Measurements from ENCODE around the gene DUSP9. TPM values are rescaled to one million over a fixed set of nuclear protein-coding genes. Genes with fewer than 3 reads are reported as not detected.
"Not testable (repeated sequence)": the region's sequence is repeated elsewhere in the genome, so short reads cannot be mapped to it uniquely, and the experiment has no call there.

DUSP9 gene
- polyA plus RNA-seq, 1 experiment, result 0.06 TPM

DNA sequence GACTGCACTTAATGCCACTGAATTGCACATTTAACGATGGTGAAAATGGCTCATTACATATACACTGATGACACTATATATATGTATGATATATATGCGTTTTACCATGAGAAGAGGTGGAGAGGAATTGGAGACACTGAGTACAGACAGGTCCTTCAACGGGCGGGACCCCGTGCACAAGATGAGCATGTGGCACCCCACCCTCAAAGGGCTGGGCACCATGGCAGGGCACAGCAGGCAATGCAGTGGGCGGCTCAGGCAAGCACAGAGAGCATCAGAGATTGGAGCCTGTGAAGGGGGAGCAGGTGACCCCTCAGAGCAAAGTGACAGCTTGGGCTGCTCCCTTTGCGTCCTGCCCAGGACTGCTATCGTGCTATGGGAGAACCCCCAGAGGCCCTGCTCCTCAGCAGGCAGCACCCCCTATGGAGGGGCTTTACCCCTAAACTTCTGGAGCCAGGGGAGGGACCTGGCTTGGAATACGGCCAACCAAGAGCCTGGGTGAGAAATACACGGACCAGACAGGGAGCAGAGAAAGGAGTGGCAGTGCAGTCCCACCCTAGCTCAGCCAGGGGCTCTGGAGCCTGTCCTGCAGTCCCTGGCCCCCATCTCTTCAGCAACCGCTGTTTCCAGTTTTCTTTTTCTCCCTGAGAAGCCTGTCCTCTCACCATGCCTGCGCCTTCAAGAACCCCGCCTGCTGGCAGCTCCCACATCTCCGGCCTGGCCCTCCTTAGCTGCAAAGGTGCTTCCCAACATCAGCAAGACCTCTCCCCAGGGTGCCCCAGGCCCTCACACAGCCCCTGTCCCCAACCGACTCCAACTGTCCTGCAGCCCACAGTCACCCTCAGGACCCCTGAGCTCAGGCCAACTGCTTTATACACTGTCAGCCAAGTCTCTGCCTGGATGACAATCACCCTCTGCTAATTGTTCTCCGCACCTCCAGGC is 51.2 kb downstream of the DUSP9 start:
- Histone ChIP-seq H3K27me3 (ENCODE audit: control insufficient read depth, insufficient read depth, low read length) (no peaks in the 10 kb centered on the region), H3K4me3 (ENCODE audit: low read depth, low read length) (no peak overlapping the region), H3K36me3 (ENCODE audit: control insufficient read depth, insufficient read depth, low read length) (peaks cover 3% of the 10 kb centered on the region)
- POLR2A ChIA-PET, result no interaction called here
- TF ChIP-seq, protein P1, sequence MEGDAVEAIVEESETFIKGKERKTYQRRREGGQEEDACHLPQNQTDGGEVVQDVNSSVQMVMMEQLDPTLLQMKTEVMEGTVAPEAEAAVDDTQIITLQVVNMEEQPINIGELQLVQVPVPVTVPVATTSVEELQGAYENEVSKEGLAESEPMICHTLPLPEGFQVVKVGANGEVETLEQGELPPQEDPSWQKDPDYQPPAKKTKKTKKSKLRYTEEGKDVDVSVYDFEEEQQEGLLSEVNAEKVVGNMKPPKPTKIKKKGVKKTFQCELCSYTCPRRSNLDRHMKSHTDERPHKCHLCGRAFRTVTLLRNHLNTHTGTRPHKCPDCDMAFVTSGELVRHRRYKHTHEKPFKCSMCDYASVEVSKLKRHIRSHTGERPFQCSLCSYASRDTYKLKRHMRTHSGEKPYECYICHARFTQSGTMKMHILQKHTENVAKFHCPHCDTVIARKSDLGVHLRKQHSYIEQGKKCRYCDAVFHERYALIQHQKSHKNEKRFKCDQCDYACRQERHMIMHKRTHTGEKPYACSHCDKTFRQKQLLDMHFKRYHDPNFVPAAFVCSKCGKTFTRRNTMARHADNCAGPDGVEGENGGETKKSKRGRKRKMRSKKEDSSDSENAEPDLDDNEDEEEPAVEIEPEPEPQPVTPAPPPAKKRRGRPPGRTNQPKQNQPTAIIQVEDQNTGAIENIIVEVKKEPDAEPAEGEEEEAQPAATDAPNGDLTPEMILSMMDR (IDR thresholded peaks at IDR 0.05; ENCODE audit: insufficient read depth, low read depth, low read length), result no peak
- CTCF ChIA-PET, result no interaction called here
- DNase-seq (ENCODE audit: low read depth), result no peak

DNA sequence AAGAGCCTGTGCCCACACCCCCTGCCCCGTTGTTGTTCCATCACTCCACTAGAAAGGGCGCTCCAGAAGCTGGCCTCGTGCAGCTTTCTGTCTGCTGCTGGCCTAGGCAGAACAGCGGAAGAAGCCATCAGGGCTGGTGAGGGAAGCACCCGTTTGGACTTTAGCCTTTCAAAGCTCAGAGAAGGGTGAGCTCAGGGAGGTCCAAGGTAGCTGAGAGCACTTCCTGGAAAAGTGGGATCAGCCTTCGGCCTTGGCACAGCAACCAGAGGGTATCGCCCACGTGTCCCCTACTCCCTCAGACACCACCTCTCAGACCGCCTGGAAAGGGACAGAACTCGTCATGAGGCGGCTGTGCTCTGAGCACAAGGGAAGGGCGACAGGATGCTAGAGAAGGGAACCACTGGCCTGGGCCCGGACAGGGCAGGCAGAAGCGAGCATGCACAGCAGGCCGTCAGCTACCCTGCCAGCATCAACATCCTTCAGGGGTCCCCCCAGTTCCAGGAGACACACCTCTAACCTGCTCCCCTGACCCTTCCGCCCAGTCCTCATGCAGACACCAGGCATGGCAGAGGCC is 52.3 kb downstream of the DUSP9 start:
- H3K36me3 ChIP-seq (ENCODE audit: control insufficient read depth, insufficient read depth, low read length); POLR2A ChIA-PET; H3K4me3 ChIP-seq (ENCODE audit: low read depth, low read length); CTCF ChIA-PET; DNase-seq (ENCODE audit: low read depth); H3K27me3 ChIP-seq (ENCODE audit: control insufficient read depth, insufficient read depth, low read length): not testable (repeated sequence)

DNA sequence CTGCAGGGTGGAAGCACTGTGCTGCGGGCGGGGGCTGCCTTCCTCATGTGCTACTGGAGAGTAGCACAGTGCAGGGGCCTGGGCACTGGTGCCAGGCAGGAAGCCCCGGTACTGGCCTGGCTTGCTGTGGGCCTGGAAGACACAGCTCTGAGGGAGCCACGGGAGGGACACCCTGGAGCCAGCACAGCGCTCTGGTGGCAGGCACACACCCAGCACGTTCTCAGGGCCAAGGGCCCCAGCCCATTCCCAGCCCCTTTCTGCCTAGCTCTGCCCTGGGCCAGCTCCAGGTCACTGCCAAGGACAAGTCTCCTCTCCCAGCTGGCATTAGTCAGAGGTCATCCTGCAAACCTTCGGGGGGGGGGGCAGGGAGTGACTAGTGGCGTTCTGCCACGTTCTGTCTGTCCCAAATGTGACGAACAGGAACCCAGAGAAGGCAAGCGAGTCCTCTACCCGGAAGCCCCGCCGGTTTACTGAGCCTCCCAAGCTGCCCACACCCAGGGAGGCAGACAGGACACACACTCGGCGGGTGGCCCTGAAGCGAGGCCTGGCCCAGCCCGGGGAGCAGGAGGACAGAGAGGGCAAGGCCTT is 52.9 kb downstream of the DUSP9 start:
- POLR2A ChIA-PET; H3K27me3 ChIP-seq (ENCODE audit: control insufficient read depth, insufficient read depth, low read length); H3K4me3 ChIP-seq (ENCODE audit: low read depth, low read length); H3K36me3 ChIP-seq (ENCODE audit: control insufficient read depth, insufficient read depth, low read length); CTCF ChIA-PET; DNase-seq (ENCODE audit: low read depth): not testable (repeated sequence)

DNA sequence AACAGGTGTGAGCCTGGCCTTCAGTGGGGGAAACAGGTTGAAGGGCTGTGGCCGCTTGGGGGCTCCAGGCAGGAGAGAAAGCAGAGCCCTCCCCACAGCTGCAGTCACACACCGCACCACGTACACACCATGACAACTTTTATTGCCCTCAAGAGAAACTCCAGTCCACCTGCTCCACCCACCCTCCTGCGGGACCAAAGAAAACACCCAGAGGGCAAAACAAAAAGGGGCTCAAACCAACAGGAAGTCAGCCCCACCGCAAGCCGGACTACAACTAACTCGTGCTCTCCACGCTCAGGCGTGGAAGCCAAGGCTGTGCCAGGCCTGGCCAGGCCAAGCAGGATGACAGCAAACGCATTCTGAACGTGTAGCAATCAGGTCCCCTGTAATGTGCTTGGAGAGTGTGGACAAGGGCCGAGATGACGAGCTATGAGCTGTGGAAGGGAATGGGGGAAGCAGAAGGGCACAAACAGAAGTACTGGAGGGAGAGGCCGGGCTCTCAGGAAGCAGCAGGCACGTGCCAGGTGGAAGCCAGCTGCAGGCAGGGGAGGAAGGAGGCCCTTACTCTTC is 53.5 kb downstream of the DUSP9 start:
- H3K4me3 ChIP-seq (ENCODE audit: low read depth, low read length), result no peak overlapping the region
- TF ChIP-seq, protein P1 (IDR thresholded peaks at IDR 0.05; ENCODE audit: insufficient read depth, low read depth, low read length), result no peak
- peaks cover 7% of the 10 kb centered on the region for H3K36me3 ChIP-seq (ENCODE audit: control insufficient read depth, insufficient read depth, low read length)
- DNase-seq (ENCODE audit: low read depth), result no peak
- CTCF ChIA-PET, result no interaction called here
- H3K27me3 ChIP-seq (ENCODE audit: control insufficient read depth, insufficient read depth, low read length), result no peaks in the 10 kb centered on the region
- POLR2A ChIA-PET, result no interaction called here

Small RNA genes within 50 kb of the gene (small RNA-seq; reads per million reads assigned to genes)
- gene RN7SL687P (ENCODE audit: insufficient read length, low read depth, low replicate concordance), result not detected

Other genes starting within 250 kb of the DUSP9 start
- not detected in 2 replicates for gene PNMA6E, start 245.9 kb upstream of the DUSP9 start, polyA plus RNA-seq (2011; rRNA removed)
- gene ZFP92, start 235.7 kb upstream of the DUSP9 start, polyA plus RNA-seq (2011; rRNA removed), result 0.36 TPM in 2 replicates
- 0.49 and 1.1 TPM in 2 replicates for gene TREX2, start 201.1 kb upstream of the DUSP9 start, polyA plus RNA-seq (2011; rRNA removed)
- gene HAUS7, start 176.6 kb upstream of the DUSP9 start, polyA plus RNA-seq (2011; rRNA removed), result 26.8 and 38.4 TPM in 2 replicates
- gene BGN, start 152.2 kb upstream of the DUSP9 start, polyA plus RNA-seq (2011; rRNA removed), result 284 and 487 TPM in 2 replicates
- gene ATP2B3, start 129.6 kb upstream of the DUSP9 start, polyA plus RNA-seq (2011; rRNA removed), result 0.02 TPM in 1 of 2 replicates, not detected in the other
- 32.1 and 44.0 TPM in 2 replicates for gene CCNQ, start 48.1 kb upstream of the DUSP9 start, polyA plus RNA-seq (2011; rRNA removed)
- gene PNCK, start 26.6 kb downstream of the DUSP9 start, polyA plus RNA-seq (2011; rRNA removed), result 0.22 and 0.28 TPM in 2 replicates
- 8.3 and 11.9 TPM in 2 replicates for gene SLC6A8, start 40.7 kb downstream of the DUSP9 start, polyA plus RNA-seq (2011; rRNA removed)
- gene BCAP31, start 77.2 kb downstream of the DUSP9 start, polyA plus RNA-seq (2011; rRNA removed), result 204 and 222 TPM in 2 replicates
- gene ABCD1, start 77.7 kb downstream of the DUSP9 start, polyA plus RNA-seq (2011; rRNA removed), result 4.3 and 9.2 TPM in 2 replicates
- gene PLXNB3, start 117.0 kb downstream of the DUSP9 start, polyA plus RNA-seq (2011; rRNA removed), result 4.7 and 8.2 TPM in 2 replicates
- 0.44 and 1.1 TPM in 2 replicates for gene SRPK3, start 133.8 kb downstream of the DUSP9 start, polyA plus RNA-seq (2011; rRNA removed)
- gene IDH3G, start 147.2 kb downstream of the DUSP9 start, polyA plus RNA-seq (2011; rRNA removed), result 52.8 and 99.2 TPM in 2 replicates
- 455 and 598 TPM in 2 replicates for gene SSR4, start 147.5 kb downstream of the DUSP9 start, polyA plus RNA-seq (2011; rRNA removed)
- 0.49 and 0.82 TPM in 2 replicates for gene PDZD4, start 183.3 kb downstream of the DUSP9 start, polyA plus RNA-seq (2011; rRNA removed)
- gene L1CAM, start 239.0 kb downstream of the DUSP9 start, polyA plus RNA-seq (2011; rRNA removed), result 23.5 and 62.0 TPM in 2 replicates

Data from BJ (cell line).